ENCODE results near the gene SLCO2A1.

The SLCO2A1 gene

GRCh38 chr3:133988631-133989161 lies 41.0 kb downstream of the SLCO2A1 start:
- Histone ChIP-seq H3K4me1 (ENCODE audit: control insufficient read depth, insufficient read depth, low read length) (peaks cover 66% of the 10 kb centered on the region), H3K9me3 (ENCODE audit: control insufficient read depth, insufficient read depth, low read depth, low read length) (no peaks in the 10 kb centered on the region), H3K9ac (ENCODE audit: low read length) (peak overlapping the region; percentile 63), H3K4me3 (ENCODE audit: low read depth, low read length) (no peak overlapping the region), H3K36me3 (ENCODE audit: control insufficient read depth, insufficient read depth, low read length) (no peaks in the 10 kb centered on the region), H3K27me3 (ENCODE audit: control insufficient read depth, insufficient read depth, low read length) (no peaks in the 10 kb centered on the region), H3K27ac (ENCODE audit: low read depth, low read length) (peak overlapping the region; percentile 77; the same call in 1 of the 2 replicates)

GRCh38 chr3:133987948-133988484 lies 41.7 kb downstream of the SLCO2A1 start:
- Histone ChIP-seq H3K4me1 (ENCODE audit: control insufficient read depth, insufficient read depth, low read length) (peaks cover 66% of the 10 kb centered on the region), H3K9ac (ENCODE audit: low read length) (peak overlapping the region; percentile 63), H3K27ac (ENCODE audit: low read depth, low read length) (peak overlapping the region; percentile 77; the same call in 1 of the 2 replicates)

GRCh38 chr3:133987136-133987535 lies 42.6 kb downstream of the SLCO2A1 start:
- H3K4me1 ChIP-seq (ENCODE audit: control insufficient read depth, insufficient read depth, low read length), result peaks cover 59% of the 10 kb centered on the region
- peak overlapping the region; percentile 77; the same call in 1 of the 2 replicates for H3K27ac ChIP-seq (ENCODE audit: low read depth, low read length)
- H3K4me3 ChIP-seq (ENCODE audit: low read depth, low read length), result no peak overlapping the region
- H3K9ac ChIP-seq (ENCODE audit: low read length), result no peak overlapping the region
- H3K27me3 ChIP-seq (ENCODE audit: control insufficient read depth, insufficient read depth, low read length), result no peaks in the 10 kb centered on the region; the same call in 1 of the 2 replicates
- H3K36me3 ChIP-seq (ENCODE audit: control insufficient read depth, insufficient read depth, low read length), result no peaks in the 10 kb centered on the region
- no peaks in the 10 kb centered on the region for H3K9me3 ChIP-seq (ENCODE audit: control insufficient read depth, insufficient read depth, low read depth, low read length)

More at GRCh38 chr3:133987948-133988484, 41.7 kb downstream of the SLCO2A1 start:
- Histone ChIP-seq H3K9me3 (ENCODE audit: control insufficient read depth, insufficient read depth, low read depth, low read length) (no peaks in the 10 kb centered on the region), H3K36me3 (ENCODE audit: control insufficient read depth, insufficient read depth, low read length) (no peaks in the 10 kb centered on the region), H3K27me3 (ENCODE audit: control insufficient read depth, insufficient read depth, low read length) (no peaks in the 10 kb centered on the region; the same call in 1 of the 2 replicates), H3K4me3 (ENCODE audit: low read depth, low read length) (no peak overlapping the region; the same call in 1 of the 2 replicates)

- Histone ChIP-seq H3K4me1 (ENCODE audit: control insufficient read depth, insufficient read depth, low read length) (peaks cover 51% of the 10 kb centered on the region), H3K4me3 (ENCODE audit: low read depth, low read length) (no peak overlapping the region), H3K27me3 (ENCODE audit: control insufficient read depth, insufficient read depth, low read length) (no peaks in the 10 kb centered on the region; the same call in 1 of the 2 replicates), H3K9ac (ENCODE audit: low read length) (no peak overlapping the region), H3K36me3 (ENCODE audit: control insufficient read depth, insufficient read depth, low read length) (no peaks in the 10 kb centered on the region), H3K9me3 (ENCODE audit: control insufficient read depth, insufficient read depth, low read depth, low read length) (no peaks in the 10 kb centered on the region), H3K27ac (ENCODE audit: low read depth, low read length) (no peak overlapping the region; the same call in 1 of the 2 replicates)
Measured at GRCh38 chr3:133986311-133986710, 43.4 kb downstream of the SLCO2A1 start.

GRCh38 chr3:133984975-133985374 lies 44.8 kb downstream of the SLCO2A1 start:
- H3K4me3 ChIP-seq (ENCODE audit: low read depth, low read length), result no peak overlapping the region
- H3K36me3 ChIP-seq (ENCODE audit: control insufficient read depth, insufficient read depth, low read length), result no peaks in the 10 kb centered on the region
- H3K4me1 ChIP-seq (ENCODE audit: control insufficient read depth, insufficient read depth, low read length), result peaks cover 45% of the 10 kb centered on the region
- no peaks in the 10 kb centered on the region for H3K9me3 ChIP-seq (ENCODE audit: control insufficient read depth, insufficient read depth, low read depth, low read length)
- H3K9ac ChIP-seq (ENCODE audit: low read length), result no peak overlapping the region
- no peaks in the 10 kb centered on the region; the same call in 1 of the 2 replicates for H3K27me3 ChIP-seq (ENCODE audit: control insufficient read depth, insufficient read depth, low read length)
- no peak overlapping the region for H3K27ac ChIP-seq (ENCODE audit: low read depth, low read length)

- no peak overlapping the region for H3K27ac ChIP-seq (ENCODE audit: low read depth, low read length)
- no peaks in the 10 kb centered on the region for H3K9me3 ChIP-seq (ENCODE audit: control insufficient read depth, insufficient read depth, low read depth, low read length)
- H3K36me3 ChIP-seq (ENCODE audit: control insufficient read depth, insufficient read depth, low read length), result no peaks in the 10 kb centered on the region
- no peak overlapping the region for H3K9ac ChIP-seq (ENCODE audit: low read length)
- no peak overlapping the region for H3K4me3 ChIP-seq (ENCODE audit: low read depth, low read length)
- no peaks in the 10 kb centered on the region; the same call in 1 of the 2 replicates for H3K27me3 ChIP-seq (ENCODE audit: control insufficient read depth, insufficient read depth, low read length)
- H3K4me1 ChIP-seq (ENCODE audit: control insufficient read depth, insufficient read depth, low read length), result peaks cover 34% of the 10 kb centered on the region
Measured at GRCh38 chr3:133983576-133984560, 45.9 kb downstream of the SLCO2A1 start.

GRCh38 chr3:133983126-133983525 lies 46.6 kb downstream of the SLCO2A1 start:
- Histone ChIP-seq H3K27me3 (ENCODE audit: control insufficient read depth, insufficient read depth, low read length) (no peaks in the 10 kb centered on the region; the same call in 1 of the 2 replicates), H3K27ac (ENCODE audit: low read depth, low read length) (no peak overlapping the region), H3K4me3 (ENCODE audit: low read depth, low read length) (no peak overlapping the region), H3K9me3 (ENCODE audit: control insufficient read depth, insufficient read depth, low read depth, low read length) (no peaks in the 10 kb centered on the region), H3K36me3 (ENCODE audit: control insufficient read depth, insufficient read depth, low read length) (no peaks in the 10 kb centered on the region), H3K4me1 (ENCODE audit: control insufficient read depth, insufficient read depth, low read length) (peaks cover 30% of the 10 kb centered on the region), H3K9ac (ENCODE audit: low read length) (no peak overlapping the region)

GRCh38 chr3:133980550-133980949 lies 49.2 kb downstream of the SLCO2A1 start:
- no peaks in the 10 kb centered on the region for H3K36me3 ChIP-seq (ENCODE audit: control insufficient read depth, insufficient read depth, low read length)
- no peak overlapping the region for H3K4me3 ChIP-seq (ENCODE audit: low read depth, low read length)
- no peak overlapping the region for H3K27ac ChIP-seq (ENCODE audit: low read depth, low read length)
- H3K27me3 ChIP-seq (ENCODE audit: control insufficient read depth, insufficient read depth, low read length), result no peaks in the 10 kb centered on the region; the same call in 1 of the 2 replicates
- no peaks in the 10 kb centered on the region for H3K9me3 ChIP-seq (ENCODE audit: control insufficient read depth, insufficient read depth, low read depth, low read length)
- no peak overlapping the region for H3K9ac ChIP-seq (ENCODE audit: low read length)
- H3K4me1 ChIP-seq (ENCODE audit: control insufficient read depth, insufficient read depth, low read length), result peaks cover 12% of the 10 kb centered on the region; the same call in 1 of the 2 replicates

GRCh38 chr3:133980035-133980434 lies 49.7 kb downstream of the SLCO2A1 start:
- no peak overlapping the region for H3K4me3 ChIP-seq (ENCODE audit: low read depth, low read length)
- H3K9ac ChIP-seq (ENCODE audit: low read length), result no peak overlapping the region
- H3K27ac ChIP-seq (ENCODE audit: low read depth, low read length), result no peak overlapping the region
- no peaks in the 10 kb centered on the region; the same call in 1 of the 2 replicates for H3K27me3 ChIP-seq (ENCODE audit: control insufficient read depth, insufficient read depth, low read length)
- no peaks in the 10 kb centered on the region for H3K36me3 ChIP-seq (ENCODE audit: control insufficient read depth, insufficient read depth, low read length)
- no peaks in the 10 kb centered on the region for H3K9me3 ChIP-seq (ENCODE audit: control insufficient read depth, insufficient read depth, low read depth, low read length)
- H3K4me1 ChIP-seq (ENCODE audit: control insufficient read depth, insufficient read depth, low read length), result peaks cover 10% of the 10 kb centered on the region; the same call in 1 of the 2 replicates

- Histone ChIP-seq H3K9me3 (ENCODE audit: control insufficient read depth, insufficient read depth, low read depth, low read length) (no peaks in the 10 kb centered on the region), H3K4me1 (ENCODE audit: control insufficient read depth, insufficient read depth, low read length) (peaks cover 6% of the 10 kb centered on the region; the same call in 1 of the 2 replicates), H3K4me3 (ENCODE audit: low read depth, low read length) (no peak overlapping the region), H3K9ac (ENCODE audit: low read length) (no peak overlapping the region), H3K27ac (ENCODE audit: low read depth, low read length) (no peak overlapping the region), H3K36me3 (ENCODE audit: control insufficient read depth, insufficient read depth, low read length) (no peaks in the 10 kb centered on the region), H3K27me3 (ENCODE audit: control insufficient read depth, insufficient read depth, low read length) (no peaks in the 10 kb centered on the region; the same call in 1 of the 2 replicates)
Measured at GRCh38 chr3:133979553-133979952, 50.2 kb downstream of the SLCO2A1 start.

Data from HUES6 (cell line).